Inflammatory macrophage (primary cell): Measurements from ENCODE around the gene PACC1.

Experiments used
- DNase-seq, 2 donors: peaks; one replicate each; pipeline ENCODE4 v3.0.0-alpha.2; 2020 to 2022

PACC1 gene

GRCh38 chr1:212437179-212437798, 22.6 kb upstream of the PACC1 start:
- DNase-seq = no peak

DNA sequence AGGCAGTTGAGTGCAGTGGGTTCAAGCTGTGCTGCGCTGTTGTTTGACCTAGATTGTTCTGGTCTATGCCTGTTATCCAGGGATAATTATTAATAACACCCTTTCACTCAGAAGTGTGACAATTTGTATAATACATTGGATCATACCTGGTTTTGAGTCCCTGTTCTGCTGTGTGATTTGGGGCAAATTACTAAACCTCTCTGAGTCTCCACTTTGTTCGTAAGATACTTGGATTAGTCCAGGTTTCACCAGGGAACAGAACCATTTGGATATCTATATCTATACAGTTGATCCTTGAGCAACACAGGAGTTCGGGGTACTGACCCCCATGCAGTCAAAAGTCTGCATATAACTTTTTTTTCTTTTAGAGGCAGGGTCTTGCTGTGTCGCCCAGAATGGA, 20.3 kb upstream of the PACC1 start:
- DNase-seq = no peak

GRCh38 chr1:212433577-212434462, 19.1 kb upstream of the PACC1 start:
- no peak for DNase-seq

DNA sequence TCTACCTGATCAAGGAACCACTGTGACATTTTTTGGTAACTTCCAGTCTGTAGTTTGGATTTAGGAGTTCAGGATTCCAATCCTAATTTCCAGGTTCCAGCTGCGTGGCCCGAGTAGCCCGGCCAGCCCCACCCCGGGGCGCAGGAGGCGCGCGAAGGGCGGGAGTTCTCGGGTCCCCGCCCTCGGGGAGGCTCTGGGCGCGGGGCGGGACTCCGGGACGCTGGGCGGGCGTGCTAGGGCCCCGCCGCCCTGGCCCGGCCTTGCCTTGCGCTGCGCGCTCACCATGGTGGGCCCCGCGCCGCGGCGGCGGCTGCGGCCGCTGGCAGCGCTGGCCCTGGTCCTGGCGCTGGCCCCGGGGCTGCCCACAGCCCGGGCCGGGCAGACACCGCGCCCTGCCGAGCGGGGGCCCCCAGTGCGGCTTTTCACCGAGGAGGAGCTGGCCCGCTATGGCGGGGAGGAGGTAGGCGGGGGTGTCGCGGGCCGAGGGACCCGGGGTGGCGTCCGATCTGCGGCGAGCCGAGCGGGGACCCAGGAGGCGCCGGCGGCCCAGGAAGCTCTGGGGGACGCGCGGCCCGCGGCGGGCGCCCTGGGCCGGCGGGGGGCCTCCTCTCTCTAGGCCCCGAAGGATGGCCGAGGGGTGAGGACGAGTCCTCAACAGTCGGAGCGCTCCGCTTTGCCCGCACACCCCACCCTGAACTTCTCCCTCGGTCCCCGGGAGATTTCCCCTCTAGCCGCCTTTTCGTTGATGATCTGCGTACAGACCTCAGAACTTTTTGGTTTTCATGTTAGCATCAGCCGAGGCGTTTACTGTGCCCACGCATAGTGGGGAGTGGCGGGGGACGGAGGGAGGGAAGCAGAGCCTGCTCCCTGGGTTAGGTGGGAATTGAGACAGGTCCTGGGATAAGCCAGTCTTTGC, 18.2 kb upstream of the PACC1 start, which contains the start of gene NENF:
Gene NENF, plus strand, starts transcription at position 260 of the 916 bp plus-strand sequence. Its CDS starts 24 bp downstream, at position 284.
- peak; percentile 81 to 89 for DNase-seq

DNA sequence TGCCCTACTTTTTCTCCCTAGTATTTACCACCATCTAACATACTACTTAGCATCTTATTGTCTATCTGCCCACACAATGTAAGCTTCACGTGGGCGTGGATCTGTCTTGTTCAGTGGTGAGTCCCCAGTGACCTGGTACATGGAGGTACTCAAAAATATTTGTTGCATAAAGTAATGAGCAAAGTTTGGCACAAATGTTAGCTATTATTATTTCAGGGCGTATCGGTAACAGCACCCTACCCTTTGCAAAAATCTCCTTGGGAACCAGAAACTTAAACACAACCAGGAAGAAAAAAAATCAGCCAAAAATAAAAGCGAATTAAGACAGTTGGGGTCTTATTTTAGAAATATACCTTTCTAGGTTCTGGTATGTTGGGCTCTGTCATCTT, 17.6 kb upstream of the PACC1 start:
- DNase-seq = no peak

DNA sequence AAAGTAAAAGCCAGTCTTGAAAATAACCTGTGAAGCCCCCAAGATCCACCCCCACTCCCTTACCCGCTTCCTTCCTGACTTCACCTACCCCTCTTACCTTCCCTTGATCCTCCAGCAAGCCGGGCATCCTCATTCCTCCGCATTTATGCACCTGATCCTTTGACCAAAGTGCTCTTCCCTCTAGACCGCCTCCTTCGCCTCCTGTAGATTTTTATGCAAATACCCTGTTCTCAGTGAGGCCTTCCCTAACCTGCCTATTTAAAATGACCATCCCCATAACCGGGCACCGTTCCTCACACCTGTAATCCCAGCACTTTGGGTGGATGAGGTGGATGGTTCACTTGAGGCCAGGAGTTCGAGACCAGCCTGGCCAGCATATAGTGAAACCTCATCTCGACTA, 17.0 kb upstream of the PACC1 start:
- no peak for DNase-seq

GRCh38 chr1:212430955-212431394, 16.3 kb upstream of the PACC1 start:
- DNase-seq = no peak

- no peak for DNase-seq
These were observed 15.7 kb upstream of the PACC1 start for GRCh38 chr1:212430416-212430815.

DNA sequence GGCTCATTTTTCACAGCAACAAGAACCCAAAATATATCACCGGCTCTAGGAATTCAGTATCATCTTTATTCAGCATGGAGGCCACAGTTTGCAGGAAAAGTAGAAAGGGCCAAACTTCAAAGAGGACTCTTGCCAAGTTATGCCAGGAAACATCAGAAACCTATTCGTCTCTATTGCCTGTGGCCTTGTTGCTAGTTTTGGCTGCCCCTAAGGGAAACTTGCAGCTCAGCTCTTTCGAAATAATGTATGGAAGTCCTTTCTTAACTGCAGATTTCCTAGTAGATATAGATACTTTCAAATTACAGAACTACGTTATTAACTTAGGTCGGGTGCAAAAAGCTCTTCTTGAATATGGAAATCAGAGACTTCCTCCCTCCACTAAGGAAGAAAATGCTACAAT, 13.8 kb upstream of the PACC1 start:
- peak in 1 of 2 donors; percentile 45 for DNase-seq

DNA sequence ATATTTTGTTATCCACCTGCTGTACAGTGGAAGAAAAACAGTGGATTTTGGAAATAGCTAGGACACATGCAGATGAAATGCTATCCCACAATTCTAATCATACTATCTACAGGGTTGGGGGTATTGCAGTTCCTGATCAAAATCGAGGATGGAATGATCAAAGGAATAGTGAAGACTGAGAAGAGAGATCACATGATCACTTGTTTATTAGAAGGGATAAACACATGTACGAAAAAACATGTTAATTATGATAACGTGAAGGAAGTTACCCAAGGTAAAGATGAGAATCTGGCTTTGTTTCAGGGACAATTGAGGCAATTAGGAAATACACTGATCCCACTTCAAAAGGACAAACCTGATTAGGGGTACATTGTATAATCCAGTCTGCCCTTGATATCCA, 9.2 kb upstream of the PACC1 start:
- DNase-seq = no peak

DNA sequence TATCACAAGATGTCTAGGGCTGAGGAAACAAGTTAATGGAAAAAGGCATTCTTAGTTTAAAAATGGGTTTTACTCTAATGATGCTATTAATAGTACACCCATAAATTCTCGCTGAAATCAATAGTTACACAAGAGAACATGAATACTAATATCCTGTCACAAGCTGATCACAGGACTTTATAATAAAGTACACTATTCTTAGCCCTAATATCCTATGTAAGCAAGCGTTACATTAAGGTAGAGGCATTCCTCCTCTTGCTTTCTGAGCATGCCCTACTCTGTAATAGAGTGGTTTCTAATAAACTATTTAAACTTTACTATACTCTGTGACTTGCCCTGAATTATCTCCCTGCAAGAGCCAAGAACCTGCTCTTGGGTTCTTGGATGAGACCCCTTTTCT, 6.5 kb upstream of the PACC1 start:
- no peak for DNase-seq

DNA sequence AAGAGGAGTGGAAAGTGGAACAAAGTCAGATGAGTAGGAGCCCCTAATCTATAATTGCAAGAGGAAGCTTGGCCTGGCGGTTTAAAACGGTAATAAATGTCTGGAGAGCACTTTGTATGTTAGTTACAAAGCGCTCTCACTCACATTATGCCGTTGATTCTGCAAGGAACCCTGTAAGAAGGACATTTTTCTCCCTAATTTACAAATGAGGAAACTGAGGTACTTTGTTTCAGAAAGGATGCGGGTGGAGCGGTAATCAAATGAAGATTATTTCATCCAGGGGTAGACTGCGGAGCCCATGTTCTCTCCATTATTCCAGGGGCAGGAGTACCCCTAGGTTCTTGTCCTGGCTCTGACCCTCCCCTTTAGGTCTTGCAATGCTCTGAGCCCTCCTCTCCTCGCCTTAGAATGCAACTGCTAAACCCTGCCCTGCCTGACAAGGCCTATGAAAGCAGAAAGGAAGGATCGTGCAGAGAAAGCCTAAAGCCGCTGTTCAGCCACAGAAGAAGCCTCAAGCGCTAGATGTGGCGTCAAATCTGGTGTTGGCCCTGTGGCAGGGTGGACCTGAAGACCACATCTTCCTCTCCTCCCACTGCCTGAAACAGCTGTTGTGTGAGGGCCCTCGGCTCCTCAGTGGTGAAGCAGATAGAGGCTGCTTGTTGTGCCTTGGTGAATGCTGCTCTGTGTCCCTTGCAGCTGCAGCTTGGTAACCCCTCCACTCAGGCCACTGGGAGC, 588 bp upstream of the PACC1 start:
- peak; percentile 37 to 45 for DNase-seq

DNA sequence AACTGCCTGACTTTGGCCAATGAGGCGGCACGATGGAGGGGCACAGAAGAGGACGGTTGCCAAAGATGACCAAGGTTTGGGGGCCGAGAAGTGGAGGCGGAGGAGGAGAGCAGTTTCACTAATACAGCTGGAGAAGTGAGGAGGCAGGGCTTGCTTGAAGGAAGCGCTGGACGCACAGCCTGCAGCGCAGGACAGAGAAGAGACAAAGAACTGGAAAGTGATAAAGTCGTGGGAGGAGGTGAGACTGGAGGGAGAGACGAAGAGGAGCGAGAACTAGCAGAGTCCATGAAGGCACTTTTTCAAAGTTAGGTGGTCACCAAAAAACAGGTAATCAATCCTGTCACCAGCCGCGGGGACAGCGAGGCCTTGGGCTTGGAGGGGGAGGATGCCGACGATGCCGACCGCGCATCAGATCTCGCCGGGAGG, 771 bp downstream of the PACC1 start:
- peak in 1 of 2 donors; percentile 18 for DNase-seq

DNA sequence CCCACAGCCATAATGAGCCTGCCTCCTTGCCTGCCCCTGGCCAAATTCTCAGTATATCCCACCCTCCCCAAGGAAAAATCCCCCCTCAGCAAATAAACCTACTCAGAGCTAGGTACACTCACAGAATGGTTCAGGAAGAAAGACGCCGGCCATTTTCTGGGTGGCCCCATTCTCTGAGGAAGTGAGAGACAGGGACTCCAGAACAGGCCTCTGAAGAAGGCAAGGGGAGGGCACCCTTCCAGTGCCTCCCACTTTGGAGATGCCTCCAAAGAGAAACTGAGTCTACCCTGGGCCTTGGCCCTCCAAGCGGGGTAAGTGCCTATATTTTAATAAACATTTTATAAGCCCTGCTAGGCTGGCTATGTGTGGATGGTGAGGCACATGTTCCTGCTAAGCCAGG, 2.3 kb downstream of the PACC1 start:
- no peak for DNase-seq

- peak; percentile 69 to 76 for DNase-seq
These were observed 4.4 kb downstream of the PACC1 start for GRCh38 chr1:212410231-212410820.

DNA sequence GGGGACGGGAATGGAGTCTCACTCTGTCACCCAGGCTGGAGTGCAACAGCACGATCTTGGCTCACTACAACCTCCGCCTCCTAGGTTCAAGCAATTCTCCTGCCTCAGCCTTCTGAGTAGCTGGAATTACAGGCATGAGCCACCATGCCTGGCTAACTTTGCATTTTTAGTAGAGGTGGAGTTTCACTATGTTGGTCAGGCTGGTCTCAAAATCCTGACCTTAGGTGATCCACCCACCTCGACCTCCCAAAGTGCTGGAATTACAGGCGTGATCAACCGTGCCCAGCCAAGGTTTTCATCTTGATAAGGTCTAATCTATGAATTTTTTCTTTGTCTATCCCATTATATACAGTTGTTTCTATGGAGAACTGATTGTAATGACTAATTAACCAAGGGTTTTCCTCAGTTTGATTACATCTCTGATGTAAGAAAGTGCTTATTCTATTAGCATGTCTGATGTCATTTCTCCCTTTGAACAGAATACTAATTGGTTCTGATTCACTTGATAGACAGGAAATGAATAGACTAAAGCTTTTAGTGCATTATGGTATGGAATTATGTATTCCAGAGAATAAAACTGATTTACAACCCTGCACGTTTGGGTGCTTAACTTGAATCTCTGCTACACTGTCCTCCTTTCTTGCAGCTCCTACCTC, 11.9 kb downstream of the PACC1 start:
- no peak for DNase-seq

DNA sequence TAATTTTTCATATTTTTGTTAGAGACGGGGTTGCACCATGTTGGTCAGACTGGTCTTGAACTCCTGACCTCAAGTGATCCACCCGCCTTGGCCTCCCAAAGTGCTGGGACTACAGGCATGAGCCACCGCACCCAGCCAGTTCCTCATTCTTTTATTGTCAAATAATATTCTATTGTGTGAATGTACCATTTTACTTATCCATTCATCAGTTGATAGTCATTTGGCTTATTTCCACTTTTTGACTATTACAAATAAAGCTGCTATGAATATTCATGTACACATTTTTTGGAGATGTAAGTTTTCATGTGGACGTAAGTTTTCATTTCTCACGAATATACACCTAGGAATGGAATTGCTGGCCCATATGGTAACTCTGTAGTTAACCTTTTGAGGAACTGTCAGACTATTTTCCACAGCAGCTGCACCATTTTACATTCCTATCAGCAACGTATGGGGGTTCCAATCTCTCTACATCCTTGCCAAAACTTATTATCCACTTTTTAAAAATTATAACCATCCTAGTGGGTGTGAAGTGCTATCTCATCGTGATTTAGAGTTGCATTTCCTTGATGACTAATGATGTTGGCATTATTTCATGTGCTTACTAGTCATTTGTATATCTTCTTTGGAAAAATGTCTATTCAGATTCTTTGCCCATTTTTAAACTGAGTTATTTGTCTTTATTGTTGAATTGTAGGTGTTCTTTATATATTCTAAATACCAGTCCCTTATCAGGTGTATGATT, 12.7 kb downstream of the PACC1 start:
- peak; percentile 30 to 45 for DNase-seq

- DNase-seq = no peak
These were observed 13.6 kb downstream of the PACC1 start for GRCh38 chr1:212401042-212401441.

GRCh38 chr1:212397171-212397570, 17.5 kb downstream of the PACC1 start:
- no peak for DNase-seq

- DNase-seq = no peak
These were observed 18.0 kb downstream of the PACC1 start for GRCh38 chr1:212396638-212397037.
